Osteocyte (in vitro differentiated cells): Measurements from ENCODE around the gene KIAA1958. TPM values are rescaled to one million over a fixed set of nuclear protein-coding genes. Genes with fewer than 3 reads are reported as not detected.

Experiments used
- DNase-seq: peaks from one replicate; pipeline ENCODE4 v3.0.0; 2021; ENCODE audit warnings: mixed read lengths; ENCODE audit not compliant: unreplicated experiment; ENCODE audit errors: extremely low spot score
- H3K27ac Mint-ChIP-seq: one replicate; pipeline ENCODE4 v1.8.0; 2021; ENCODE audit warnings: mild to moderate bottlenecking, mixed read lengths; ENCODE audit not compliant: unreplicated experiment
- H3K27me3 Mint-ChIP-seq: one replicate; pipeline ENCODE4 v1.8.0; 2021; ENCODE audit warnings: mixed read lengths; ENCODE audit not compliant: unreplicated experiment
- H3K36me3 Mint-ChIP-seq: one replicate; pipeline ENCODE4 v1.8.0; 2021; ENCODE audit warnings: mixed read lengths; ENCODE audit not compliant: unreplicated experiment
- H3K4me1 Mint-ChIP-seq: one replicate; pipeline ENCODE4 v1.8.0; 2021; ENCODE audit warnings: mixed read lengths; ENCODE audit not compliant: unreplicated experiment
- H3K4me3 Mint-ChIP-seq: one replicate; pipeline ENCODE4 v1.8.0; 2021; ENCODE audit warnings: mild to moderate bottlenecking, moderate library complexity, mixed read lengths; ENCODE audit not compliant: unreplicated experiment
- H3K9me3 Mint-ChIP-seq: one replicate; pipeline ENCODE4 v1.8.0; 2021; ENCODE audit warnings: mixed read lengths; ENCODE audit not compliant: unreplicated experiment
- total RNA-seq: library from RNA; stranded (reverse); gene quantifications from 2 replicates; pipeline ENCODE4 v1.2.1, GENCODE V29; 2021
- TF ChIP-seq, protein P1 (sequence below): fragments of 200-600 bp; sonication (generic); IDR thresholded peaks from 2 replicates; pipeline ENCODE4 v1.5.0; 2021; ENCODE audit warnings: antibody characterized with exemption, mild to moderate bottlenecking, moderate library complexity

The KIAA1958 gene
- total RNA-seq, 1 donor from 2014 or later: 4.9 TPM

DNA sequence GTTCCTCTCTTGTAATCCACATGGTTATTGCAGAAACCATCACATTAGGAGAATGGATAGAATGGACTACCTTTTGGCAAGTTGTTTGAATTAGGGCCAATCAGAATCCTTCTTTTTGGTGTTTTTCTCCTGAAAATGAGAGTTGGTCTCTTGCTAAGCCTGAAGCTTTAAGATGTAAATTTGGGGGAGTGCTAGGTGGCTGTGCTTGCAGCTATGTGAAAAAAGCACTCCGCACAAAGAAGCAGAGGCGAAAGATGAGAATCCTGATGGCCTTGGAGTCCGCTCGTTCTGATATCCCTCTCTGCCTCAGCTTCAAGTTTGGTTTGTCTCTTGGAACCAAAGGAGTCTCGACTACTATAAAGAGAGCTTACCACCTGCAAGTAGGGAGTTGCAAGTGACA, 167.7 kb downstream of the KIAA1958 start:
- no peak overlapping the region for H3K27ac Mint-ChIP-seq
- DNase-seq: no peak
- H3K27me3 Mint-ChIP-seq: no peaks in the 10 kb centered on the region
- no peak overlapping the region for H3K4me3 Mint-ChIP-seq
- peaks cover 15% of the 10 kb centered on the region for H3K9me3 Mint-ChIP-seq
- TF ChIP-seq, protein P1, sequence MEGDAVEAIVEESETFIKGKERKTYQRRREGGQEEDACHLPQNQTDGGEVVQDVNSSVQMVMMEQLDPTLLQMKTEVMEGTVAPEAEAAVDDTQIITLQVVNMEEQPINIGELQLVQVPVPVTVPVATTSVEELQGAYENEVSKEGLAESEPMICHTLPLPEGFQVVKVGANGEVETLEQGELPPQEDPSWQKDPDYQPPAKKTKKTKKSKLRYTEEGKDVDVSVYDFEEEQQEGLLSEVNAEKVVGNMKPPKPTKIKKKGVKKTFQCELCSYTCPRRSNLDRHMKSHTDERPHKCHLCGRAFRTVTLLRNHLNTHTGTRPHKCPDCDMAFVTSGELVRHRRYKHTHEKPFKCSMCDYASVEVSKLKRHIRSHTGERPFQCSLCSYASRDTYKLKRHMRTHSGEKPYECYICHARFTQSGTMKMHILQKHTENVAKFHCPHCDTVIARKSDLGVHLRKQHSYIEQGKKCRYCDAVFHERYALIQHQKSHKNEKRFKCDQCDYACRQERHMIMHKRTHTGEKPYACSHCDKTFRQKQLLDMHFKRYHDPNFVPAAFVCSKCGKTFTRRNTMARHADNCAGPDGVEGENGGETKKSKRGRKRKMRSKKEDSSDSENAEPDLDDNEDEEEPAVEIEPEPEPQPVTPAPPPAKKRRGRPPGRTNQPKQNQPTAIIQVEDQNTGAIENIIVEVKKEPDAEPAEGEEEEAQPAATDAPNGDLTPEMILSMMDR: no peak
- peaks cover 3% of the 10 kb centered on the region for H3K4me1 Mint-ChIP-seq
- H3K36me3 Mint-ChIP-seq: peaks cover 2% of the 10 kb centered on the region

DNA sequence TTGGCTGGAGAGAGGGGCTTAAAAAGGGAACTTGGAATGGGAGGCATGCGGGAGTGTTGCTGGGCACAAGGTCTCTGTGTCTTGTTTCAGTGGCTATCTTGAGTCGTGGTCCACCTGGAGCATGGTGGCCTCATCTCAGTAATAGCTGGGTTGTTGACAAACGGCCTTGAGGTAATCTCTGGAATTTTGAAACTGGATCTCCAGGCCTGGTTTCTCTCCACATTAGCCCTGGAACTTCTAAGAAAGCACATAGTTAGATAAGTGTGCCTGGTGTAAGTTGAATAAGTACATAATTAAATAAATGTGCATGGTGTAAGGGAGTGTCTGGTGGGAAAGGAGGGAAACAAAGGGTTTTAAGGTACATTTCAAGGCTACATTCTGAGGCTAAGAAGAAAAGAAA, 169.0 kb downstream of the KIAA1958 start:
- no peak for DNase-seq
- H3K4me1 Mint-ChIP-seq: peaks cover 3% of the 10 kb centered on the region
- H3K9me3 Mint-ChIP-seq: peaks cover 5% of the 10 kb centered on the region
- TF ChIP-seq, protein P1: no peak
- H3K27me3 Mint-ChIP-seq: no peaks in the 10 kb centered on the region
- no peak overlapping the region for H3K27ac Mint-ChIP-seq
- H3K4me3 Mint-ChIP-seq: no peak overlapping the region
- peaks cover 2% of the 10 kb centered on the region for H3K36me3 Mint-ChIP-seq

DNA sequence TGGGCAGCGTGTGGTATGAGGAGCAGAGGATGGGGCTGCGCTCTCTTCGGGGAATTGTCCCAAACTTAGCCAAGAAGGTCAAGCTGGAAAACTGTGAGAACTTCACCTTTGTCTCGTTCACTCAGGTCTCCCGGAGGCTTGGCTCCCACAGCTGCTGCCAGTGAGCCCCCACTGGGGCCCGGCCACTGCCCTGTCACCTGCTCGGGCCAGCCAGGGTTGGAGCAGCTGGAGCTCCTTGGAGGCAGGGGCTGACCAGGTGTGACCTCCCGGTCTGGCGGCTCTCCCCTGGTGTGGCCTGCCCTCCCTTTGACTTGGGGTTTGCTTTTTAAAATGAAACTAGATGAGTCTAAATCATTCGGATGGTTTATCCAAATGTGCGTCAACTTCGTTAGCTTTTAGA, 173.3 kb downstream of the KIAA1958 start:
- Mint-ChIP-seq H3K4me1 (peaks cover 13% of the 10 kb centered on the region), H3K36me3 (no peaks in the 10 kb centered on the region), H3K4me3 (no peak overlapping the region), H3K27me3 (no peaks in the 10 kb centered on the region), H3K27ac (no peak overlapping the region), H3K9me3 (no peaks in the 10 kb centered on the region)
- no peak for DNase-seq
- TF ChIP-seq, protein P1: no peak

DNA sequence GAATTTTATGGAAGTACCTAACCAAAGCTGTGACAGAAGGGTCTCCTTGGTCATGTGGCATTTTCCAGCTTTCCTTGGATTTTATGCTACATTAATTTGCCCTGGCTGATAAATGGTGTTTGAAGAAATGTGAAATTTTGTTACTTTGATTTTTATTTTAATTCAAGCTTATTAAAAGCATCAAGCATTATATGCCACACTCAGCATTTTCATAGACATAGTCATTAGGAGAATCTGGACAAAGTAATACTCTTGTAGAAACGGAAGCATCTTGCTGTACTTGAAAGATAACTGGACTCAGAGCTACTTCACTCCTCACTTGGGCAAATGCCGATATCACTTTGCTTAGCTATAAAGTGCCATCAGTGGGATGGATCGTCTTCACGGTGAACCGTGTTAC, 177.1 kb downstream of the KIAA1958 start:
- DNase-seq: no peak
- Mint-ChIP-seq H3K27me3 (no peaks in the 10 kb centered on the region), H3K4me1 (peaks cover 17% of the 10 kb centered on the region), H3K36me3 (no peaks in the 10 kb centered on the region), H3K27ac (no peak overlapping the region), H3K4me3 (no peak overlapping the region), H3K9me3 (no peaks in the 10 kb centered on the region)
- TF ChIP-seq, protein P1: no peak

DNA sequence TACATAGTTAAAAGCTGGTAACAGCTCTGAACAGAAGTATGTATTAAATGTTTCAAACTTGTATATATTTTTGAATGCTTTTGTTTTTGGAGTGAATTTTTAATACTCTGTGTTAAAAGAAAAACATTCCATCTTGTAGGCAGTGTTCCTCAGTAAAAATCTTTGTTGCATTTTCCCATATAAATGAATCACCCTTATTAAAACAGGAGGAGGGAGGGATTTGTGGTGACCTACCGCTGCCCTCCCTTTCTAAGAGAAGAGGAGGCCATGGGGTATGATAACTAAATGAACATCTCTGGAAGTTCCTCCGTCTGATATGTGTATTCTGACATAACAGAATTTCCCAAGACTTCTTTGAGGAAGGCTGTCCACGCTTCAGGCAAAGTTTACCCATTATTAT, 177.9 kb downstream of the KIAA1958 start:
- H3K4me1 Mint-ChIP-seq: peaks cover 21% of the 10 kb centered on the region
- no peak overlapping the region for H3K4me3 Mint-ChIP-seq
- H3K27me3 Mint-ChIP-seq: no peaks in the 10 kb centered on the region
- no peak overlapping the region for H3K27ac Mint-ChIP-seq
- TF ChIP-seq, protein P1: no peak
- DNase-seq: no peak
- no peaks in the 10 kb centered on the region for H3K36me3 Mint-ChIP-seq
- H3K9me3 Mint-ChIP-seq: no peaks in the 10 kb centered on the region
